HG03342 (cell line): ENCODE results near the gene SLA2.
"Not testable (repeated sequence)": the region's sequence is repeated elsewhere in the genome, so short reads cannot be mapped to it uniquely, and the experiment has no call there.

Experiments used
- ATAC-seq: cut with Tn5 transposase; IDR thresholded peaks from one replicate; pipeline ENCODE4 v1.9.1; 2021; ENCODE audit warnings: mild to moderate bottlenecking, moderate library complexity; ENCODE audit not compliant: unreplicated experiment

The SLA2 gene

DNA sequence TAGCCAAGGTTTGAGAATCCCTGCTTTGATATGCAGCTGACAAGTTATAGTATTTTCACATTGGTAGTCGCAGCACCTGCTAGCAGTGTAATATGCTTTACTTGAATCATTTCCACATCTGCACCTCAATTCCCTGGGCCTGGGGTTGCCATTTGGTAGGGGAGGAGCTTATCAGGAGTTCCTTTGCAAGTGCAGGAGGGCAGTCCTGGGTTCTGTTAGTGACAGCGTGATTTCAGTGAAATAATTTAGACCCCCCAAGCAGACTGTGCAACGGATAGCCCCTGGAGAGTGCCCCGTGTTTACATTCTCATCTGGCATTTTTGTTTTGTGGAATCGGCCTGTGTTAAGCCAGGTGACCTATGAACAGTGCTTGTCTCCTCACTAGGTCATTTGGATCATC lies 34.4 kb downstream of the SLA2 start:
- no peak for ATAC-seq

- not testable (repeated sequence) for ATAC-seq
Observed at GRCh38 chr20:36608388-36608728, 37.6 kb downstream of the SLA2 start.

- ATAC-seq = no peak
Observed at GRCh38 chr20:36607586-36608387, 38.2 kb downstream of the SLA2 start.

- no peak for ATAC-seq
Observed at GRCh38 chr20:36606158-36607066, 39.6 kb downstream of the SLA2 start.

DNA sequence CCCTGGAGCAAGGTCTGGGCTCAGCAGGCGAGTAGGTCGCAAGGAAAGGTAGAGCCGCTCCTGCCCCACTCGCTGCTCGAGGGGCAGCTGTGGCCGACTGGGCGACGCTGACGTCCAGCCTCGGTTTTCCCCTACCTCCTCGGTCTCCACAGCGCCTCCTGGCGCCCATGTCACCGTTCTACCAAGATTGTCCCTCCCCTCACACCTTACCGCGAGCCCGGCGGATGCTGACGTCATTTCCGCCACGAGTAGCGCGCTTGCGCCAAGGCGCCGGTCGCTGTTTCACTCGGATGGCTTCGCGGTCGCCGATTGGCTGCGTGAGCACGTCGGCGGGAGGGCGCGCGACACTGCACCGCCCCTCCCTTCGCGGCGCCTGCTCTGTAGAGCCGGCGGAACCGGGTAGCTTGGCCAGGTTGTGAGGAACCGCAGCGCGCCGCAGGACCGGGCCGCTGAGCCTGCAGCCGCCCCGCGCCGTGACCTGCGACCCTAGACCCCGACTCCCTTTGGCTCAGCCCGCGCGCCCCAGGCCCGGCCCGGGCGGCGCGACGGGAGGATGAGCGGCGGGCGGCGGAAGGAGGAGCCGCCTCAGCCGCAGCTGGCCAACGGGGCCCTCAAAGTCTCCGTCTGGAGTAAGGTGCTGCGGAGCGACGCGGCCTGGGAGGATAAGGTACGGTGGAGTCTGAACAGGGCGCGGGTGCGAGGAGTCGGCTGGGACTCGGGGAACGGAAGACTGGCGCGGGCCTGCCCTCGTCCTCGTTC lies 40.4 kb downstream of the SLA2 start, which contains the start of gene RAB5IF:
Gene RAB5IF (plus strand): TSS at position 381 of the 759 bp plus-strand sequence. CDS start 173 bp downstream, at position 554.
- peak; percentile 72 for ATAC-seq

GRCh38 chr20:36604952-36605398 lies 41.0 kb downstream of the SLA2 start:
- ATAC-seq = peak; percentile 35

- no peak for ATAC-seq
Observed at GRCh38 chr20:36601540-36601939, 44.5 kb downstream of the SLA2 start.

DNA sequence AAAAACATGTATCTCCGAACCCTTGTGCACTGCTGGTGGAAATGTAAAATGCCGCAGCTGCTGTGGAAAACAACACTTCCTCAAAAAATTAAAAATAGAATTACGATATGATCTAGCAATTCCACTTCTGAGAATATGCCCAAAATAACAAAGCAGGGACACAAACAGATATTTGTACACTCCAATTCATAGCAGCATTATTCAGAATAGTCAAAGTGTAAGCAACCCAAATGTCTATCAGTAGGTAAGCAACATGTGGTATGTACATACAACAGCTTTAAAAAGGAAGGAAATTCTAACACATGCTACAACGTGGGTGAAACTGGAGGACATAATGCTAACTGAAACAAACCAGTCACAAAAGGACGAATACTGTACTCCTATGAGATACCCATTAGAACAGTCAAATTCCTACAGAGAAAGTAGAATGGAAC lies 46.1 kb downstream of the SLA2 start:
- ATAC-seq = no peak

DNA sequence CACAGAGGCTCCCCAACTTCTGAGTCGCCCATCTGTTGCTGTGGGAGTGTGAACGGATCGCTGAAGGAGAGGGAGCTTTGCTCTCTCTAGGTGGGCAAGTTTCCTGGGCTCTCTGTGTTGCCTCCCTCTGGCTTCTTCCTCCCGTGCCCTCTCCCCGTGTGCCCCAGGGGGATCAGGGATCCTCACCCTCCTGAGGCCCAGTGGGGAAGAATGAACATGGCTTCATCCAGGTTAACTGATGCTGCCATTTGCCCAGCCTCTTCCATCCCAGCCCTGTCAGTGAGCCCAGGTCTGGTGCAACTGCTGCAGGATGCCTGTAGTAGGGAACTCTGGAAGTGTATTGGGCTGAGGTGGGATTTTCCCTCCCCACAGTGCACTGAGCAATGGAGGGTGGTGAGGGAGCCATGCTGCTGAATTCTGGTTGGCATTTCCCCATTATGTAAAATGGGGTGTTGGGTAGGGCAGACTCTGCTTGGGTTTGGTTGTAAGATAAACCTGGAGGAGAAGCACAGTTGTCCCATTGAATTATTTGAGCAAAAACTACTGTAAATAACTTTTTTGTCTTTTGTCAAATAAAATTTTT lies 52.6 kb downstream of the SLA2 start:
- no peak for ATAC-seq

DNA sequence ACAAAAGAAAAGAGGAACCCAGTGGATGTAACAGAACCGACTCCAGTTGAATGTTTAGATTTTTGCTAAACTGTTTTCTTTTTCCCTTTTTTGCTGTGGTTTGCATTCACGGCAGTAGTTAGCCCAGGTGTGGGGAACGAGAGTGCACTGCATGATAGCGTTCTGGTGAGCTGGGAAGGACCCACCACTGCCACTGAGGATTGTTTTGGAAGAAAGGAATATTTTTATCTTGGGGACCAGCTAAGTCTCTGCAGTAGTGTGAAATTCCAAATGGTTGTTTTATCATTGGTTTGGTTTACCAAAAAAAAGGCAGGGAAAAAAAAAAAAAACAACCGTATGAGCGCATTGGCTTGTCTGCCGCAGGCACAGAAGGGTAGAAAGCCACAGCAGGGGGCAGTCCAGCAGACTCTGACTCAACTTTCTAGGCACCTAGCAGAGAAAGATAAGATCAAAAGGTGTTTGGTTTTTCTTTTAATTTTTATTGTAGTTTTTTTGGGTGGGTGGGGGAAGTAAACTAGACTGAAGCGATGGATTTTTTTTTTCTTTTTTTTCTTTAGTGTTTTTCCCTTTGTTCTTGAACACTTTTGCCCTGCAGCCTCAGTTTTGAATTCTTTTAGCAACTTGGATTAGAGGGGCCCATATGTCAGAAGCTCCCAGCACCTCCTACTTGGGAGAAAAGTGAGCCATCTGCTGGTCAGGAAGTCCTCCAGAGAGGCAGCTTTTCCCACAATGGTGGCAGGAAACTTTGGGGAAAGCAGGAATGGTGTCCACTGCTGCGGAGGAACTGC lies 53.9 kb downstream of the SLA2 start:
- ATAC-seq = no peak

DNA sequence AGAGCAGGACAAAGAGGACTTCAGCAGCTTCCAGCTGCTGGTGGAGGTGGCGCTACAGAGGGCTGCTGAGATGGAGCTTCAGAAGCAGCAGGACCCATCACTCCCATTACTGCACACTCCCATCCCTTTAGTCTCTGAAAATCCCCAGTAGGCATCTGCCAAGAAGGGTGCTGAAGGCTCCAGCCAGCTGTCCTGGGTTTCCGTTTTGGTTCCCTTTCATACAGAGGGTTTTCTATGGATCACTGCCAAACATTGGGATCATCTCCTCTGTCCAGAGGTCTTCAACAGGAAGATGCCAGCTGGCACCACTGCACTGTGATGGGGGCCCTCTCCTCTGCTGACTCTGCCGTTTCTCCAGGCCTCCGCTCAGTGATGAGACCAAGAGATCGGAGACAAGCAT lies 54.7 kb downstream of the SLA2 start:
- no peak for ATAC-seq

- ATAC-seq = no peak
Observed at GRCh38 chr20:36587388-36588070, 58.5 kb downstream of the SLA2 start.

DNA sequence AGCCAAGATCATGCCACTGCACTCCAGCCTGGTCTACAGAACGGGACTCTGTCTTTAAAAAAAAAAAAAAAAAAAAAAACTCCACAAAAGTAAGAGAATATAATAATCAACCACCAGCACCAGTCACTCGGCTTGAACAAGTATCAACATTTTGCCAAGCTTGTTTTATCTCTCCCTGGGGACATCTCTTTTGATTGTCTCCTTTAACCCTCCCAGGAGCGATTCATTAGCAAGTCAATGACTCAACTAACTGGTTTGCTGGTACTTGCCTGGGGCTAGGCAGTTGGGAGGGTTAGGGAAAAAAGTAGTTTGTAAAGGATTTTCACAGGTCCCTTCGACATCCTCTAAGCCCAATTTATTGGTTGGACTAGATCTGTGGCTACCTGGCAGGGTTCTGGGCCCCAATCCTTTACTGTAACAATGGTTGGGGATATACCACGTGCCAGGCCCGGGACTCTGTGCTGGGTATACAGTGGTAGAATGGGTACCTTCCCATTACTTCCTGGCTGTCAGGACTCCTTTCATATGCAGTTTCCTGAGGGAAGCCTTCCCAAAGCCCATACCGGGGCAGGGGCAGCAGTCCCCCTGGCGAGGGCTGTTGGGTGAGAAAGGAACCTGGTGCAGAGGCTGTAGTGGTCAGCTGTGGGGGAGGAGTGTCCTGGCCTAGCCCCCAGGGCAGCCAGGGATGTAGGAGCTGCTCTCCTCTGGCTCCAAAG lies 60.4 kb downstream of the SLA2 start:
- ATAC-seq = no peak

DNA sequence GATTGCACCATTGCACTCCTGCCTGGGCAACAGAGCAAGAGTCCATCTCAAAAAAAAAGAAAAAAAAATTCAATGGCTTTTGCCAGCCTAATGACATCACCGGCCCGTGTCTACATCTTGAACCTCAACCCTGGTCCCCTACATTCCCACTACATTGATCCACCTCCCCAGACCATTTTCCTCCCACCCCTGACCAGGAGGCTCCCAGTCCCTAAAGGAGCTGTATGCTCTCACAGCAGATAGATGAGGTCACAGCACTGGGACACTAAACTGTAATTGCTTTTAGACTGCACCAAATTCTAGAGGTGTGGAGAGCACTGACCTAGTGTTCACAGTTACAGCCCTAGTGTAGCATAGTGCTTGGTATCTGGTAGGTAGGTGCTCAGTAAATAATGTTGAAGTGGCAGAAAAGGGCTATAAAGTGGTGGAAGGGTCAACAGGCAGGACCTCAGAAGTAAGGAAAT lies 61.9 kb downstream of the SLA2 start:
- ATAC-seq = no peak

DNA sequence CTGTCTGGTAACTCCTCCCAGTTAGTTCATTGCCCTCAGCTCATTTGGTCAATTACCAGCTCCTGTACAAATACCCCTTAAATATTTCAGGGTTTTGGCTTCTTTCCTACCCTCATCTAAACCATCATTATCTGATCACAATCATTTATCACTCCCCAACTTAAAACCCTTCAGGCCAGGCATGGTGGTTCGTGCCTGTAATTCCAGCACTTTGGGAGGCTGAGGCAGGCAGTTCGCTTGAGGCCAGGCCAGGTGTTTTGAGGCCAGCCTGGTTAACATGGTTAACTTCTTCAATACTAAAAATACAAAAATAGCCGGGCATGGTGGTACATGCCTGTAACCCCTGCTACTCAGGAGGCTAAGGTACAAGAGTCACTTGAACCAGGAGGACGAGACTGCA lies 63.2 kb downstream of the SLA2 start:
- ATAC-seq = no peak

DNA sequence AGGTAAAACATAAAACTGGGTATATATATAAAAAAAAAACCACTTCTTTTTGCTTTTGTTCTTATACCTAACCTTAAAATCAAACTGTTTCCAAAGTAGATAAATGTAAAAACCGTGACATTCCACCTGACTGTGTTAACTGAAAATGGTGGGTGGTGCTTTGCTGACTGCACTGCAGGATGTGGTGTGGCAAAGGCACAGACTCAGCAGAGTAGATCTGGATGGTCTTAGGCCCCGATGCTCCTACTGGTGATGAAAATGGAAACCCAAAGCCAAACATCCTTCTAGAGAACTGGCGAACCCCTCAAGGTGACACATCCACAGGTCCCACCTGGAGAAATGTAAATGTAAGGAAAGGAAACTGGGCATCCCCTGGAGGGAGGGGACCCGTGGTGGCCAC lies 63.7 kb downstream of the SLA2 start:
- no peak for ATAC-seq

DNA sequence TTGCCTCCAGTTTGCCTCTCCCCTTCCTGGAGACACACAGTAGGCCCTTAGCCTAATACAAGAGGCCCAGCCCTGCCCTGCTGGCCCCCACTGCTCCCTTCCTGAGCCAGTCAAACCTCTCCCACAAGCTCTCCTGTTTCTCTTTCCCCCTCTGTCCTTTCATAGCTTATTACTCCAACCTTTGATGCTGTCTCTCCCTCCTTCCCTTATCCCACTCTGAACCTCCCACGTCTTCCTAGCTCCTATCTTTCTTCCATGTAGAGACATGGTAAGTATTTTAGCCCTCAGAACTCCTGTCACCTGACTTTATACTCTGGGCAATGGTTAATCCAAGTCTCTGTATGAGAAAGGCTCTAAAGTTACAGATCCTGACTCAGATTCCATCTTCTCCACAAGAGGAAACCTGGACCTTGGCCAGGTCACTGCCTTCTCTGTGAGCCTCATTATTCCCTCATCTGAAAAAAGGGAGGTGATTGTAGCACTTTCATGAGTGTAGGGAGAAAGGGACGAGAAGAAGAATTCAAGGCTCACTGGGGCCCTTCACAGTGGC lies 65.9 kb downstream of the SLA2 start:
- no peak for ATAC-seq

DNA sequence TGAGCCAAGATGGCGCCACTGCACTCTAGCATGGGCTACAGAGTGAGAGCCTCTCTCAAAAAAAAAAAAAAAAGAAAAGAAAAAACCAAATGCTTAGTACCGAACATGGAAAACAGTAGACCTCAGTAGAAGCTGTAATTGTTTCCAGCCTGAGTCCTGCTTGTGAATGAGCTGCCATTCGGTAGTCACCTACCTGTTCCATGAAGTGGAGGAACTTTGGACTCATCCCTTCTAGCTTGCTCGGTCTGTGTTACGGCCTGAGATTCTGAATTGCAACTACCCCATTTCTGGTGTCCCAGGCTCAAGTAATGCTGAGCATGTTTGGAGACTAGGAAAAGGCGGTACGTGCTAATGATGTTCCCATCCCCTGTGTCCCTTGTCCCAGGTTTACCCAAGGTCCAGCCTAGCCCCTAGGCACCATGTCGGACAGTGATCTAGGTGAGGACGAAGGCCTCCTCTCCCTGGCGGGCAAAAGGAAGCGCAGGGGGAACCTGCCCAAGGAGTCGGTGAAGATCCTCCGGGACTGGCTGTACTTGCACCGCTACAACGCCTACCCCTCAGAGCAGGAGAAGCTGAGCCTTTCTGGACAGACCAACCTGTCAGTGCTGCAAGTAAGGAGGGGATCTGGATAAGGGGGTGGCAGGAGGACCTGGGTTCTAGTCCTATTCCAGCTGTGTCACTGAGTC lies 67.5 kb downstream of the SLA2 start:
- no peak for ATAC-seq
